Karpas-422 (cell line): ENCODE data around the gene GADL1. TPM values are rescaled to one million over a fixed set of nuclear protein-coding genes. Genes with fewer than 3 reads are reported as not detected.

Experiments used
- DNase-seq: peaks from one replicate; pipeline ENCODE4 v3.0.0-alpha.2; 2015
- H2AFZ ChIP-seq: fragments of 200-600 bp; sonication (generic); 2 replicates; pipeline ENCODE4 v1.6.1; 2014; ENCODE audit warnings: antibody characterized with exemption, low read length, mixed read lengths
- H3K27ac ChIP-seq: fragments of 200-600 bp; sonication (generic); 2 replicates; pipeline ENCODE4 v1.5.1; 2014; ENCODE audit warnings: mild to moderate bottlenecking, low read length, moderate library complexity
- H3K27me3 ChIP-seq: fragments of 200-600 bp; sonication (generic); 2 replicates; pipeline ENCODE4 v1.6.1; 2014; ENCODE audit warnings: low read length, mixed read lengths
- H3K36me3 ChIP-seq: fragments of 200-600 bp; sonication (generic); 2 replicates; pipeline ENCODE4 v1.6.1; 2014; ENCODE audit warnings: low read length, mixed read lengths; ENCODE audit not compliant: insufficient read depth
- H3K4me1 ChIP-seq: fragments of 200-600 bp; sonication (generic); 2 replicates; pipeline ENCODE4 v1.6.1; 2014; ENCODE audit warnings: mild to moderate bottlenecking, low read length, mixed read lengths
- H3K4me2 ChIP-seq: fragments of 200-600 bp; sonication (generic); 2 replicates; pipeline ENCODE4 v1.6.1; 2014; ENCODE audit warnings: low read length, low read depth, mild to moderate bottlenecking; ENCODE audit not compliant: poor library complexity, severe bottlenecking
- H3K4me3 ChIP-seq: fragments of 200-600 bp; sonication (generic); 2 replicates; pipeline ENCODE4 v1.5.1; 2014; ENCODE audit warnings: mild to moderate bottlenecking, antibody characterized with exemption, low read length, mixed read lengths
- H3K79me2 ChIP-seq: fragments of 200-600 bp; sonication (generic); 2 replicates; pipeline ENCODE4 v1.6.1; 2014; ENCODE audit warnings: mild to moderate bottlenecking, low read length, mixed read lengths
- H3K9ac ChIP-seq: fragments of 200-600 bp; sonication (generic); 2 replicates; pipeline ENCODE4 v1.6.0; 2014; ENCODE audit warnings: low read length
- H3K9me2 ChIP-seq: fragments of 200-600 bp; sonication (generic), shearing (Covaris generic); replicated peaks from 2 replicates; pipeline ENCODE4 v1.6.0; 2014; ENCODE audit warnings: mild to moderate bottlenecking, low read length, moderate library complexity; ENCODE audit not compliant: insufficient read depth
- H3K9me3 ChIP-seq: fragments of 300-700, 200-600 bp; sonication (generic); 2 replicates; pipeline ENCODE4 v1.6.1; 2014; ENCODE audit warnings: low read length, mixed read lengths
- H4K20me1 ChIP-seq: fragments of 200-600 bp; sonication (generic); 2 replicates; pipeline ENCODE4 v1.6.1; 2014; ENCODE audit warnings: mild to moderate bottlenecking, antibody characterized with exemption, low read length, low read depth; ENCODE audit not compliant: insufficient read depth
- total RNA-seq: library from RNA; depleted of rRNA; stranded (reverse); fragments of >200 nt; shearing (Covaris generic); gene quantifications from 2 replicates; pipeline ENCODE4 v1.2.3, GENCODE V29; 2014; ENCODE audit warnings: low replicate concordance

The GADL1 gene
- total RNA-seq, 1 experiment from 2014 or later = not detected

DNA sequence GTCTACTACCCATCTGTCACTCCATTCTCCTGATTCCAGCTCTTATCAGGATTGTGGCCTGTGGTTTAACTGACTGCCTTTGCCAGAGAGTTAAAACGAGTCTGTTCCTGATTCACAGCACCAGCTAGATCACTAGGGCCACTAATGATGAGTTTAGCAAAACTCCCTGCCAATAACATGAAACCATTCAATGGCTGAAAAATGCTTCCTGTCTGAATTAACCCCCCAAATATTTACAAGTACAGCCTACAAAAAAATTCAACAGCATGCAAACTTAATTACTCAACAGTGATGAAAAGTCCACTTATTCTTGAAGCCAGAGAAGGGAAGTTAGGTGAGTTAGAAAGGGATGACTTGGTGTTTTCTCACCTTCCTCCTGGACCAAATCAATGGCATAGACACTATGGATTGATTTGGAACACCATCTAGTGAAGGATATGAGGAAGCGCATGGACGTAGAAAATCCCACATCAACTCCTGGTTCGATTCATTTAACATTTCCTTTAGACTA is 146.6 kb downstream of the GADL1 start:
- Histone ChIP-seq H3K79me2 (no peaks in the 10 kb centered on the region), H3K4me2 (no peak overlapping the region), H2AFZ (no peak overlapping the region), H3K9me2 (no peaks in the 10 kb centered on the region), H3K4me3 (no peak overlapping the region), H3K9ac (no peak overlapping the region), H3K9me3 (no peaks in the 10 kb centered on the region), H3K36me3 (no peaks in the 10 kb centered on the region), H3K27ac (no peak overlapping the region), H4K20me1 (no peaks in the 10 kb centered on the region), H3K4me1 (no peaks in the 10 kb centered on the region), H3K27me3 (no peaks in the 10 kb centered on the region)
- no peak for DNase-seq

DNA sequence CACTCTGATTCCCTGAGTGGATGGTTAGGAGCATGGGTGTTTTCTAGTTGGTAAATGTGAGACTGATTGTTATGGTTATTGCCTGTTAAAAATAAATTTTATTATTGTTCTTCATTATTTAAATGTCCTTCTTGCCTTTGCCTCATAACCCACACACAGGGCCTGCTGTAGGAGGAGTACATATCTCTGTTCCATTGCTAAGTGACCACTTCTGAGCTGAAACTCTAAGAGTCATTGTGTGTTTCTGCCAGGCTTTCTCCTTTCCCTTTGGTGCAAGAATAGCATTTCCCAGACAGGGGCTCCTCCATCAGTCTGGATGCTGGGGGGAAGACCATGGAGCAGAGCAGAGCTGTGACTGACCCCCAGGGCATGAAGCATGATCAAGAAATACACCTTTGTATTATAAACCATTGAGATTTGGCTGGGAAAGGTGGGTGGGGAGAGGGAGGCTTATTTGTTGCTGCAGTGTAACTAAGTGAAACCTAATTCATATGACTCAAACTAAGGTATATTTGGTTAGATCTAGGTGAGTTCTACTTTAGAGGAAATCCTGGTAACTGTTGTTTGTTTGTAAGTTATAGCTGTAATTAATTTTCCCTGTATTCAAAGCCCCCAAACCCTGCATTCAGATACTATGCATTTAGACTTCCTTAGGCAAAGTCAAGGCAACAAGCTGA is 150.7 kb downstream of the GADL1 start:
- H3K4me2 ChIP-seq = no peak overlapping the region
- H3K4me3 ChIP-seq = no peak overlapping the region
- DNase-seq = no peak
- H4K20me1 ChIP-seq = no peaks in the 10 kb centered on the region
- H3K79me2 ChIP-seq = no peaks in the 10 kb centered on the region
- H3K9me3 ChIP-seq = no peaks in the 10 kb centered on the region
- H3K4me1 ChIP-seq = no peaks in the 10 kb centered on the region
- H3K27me3 ChIP-seq = no peaks in the 10 kb centered on the region
- no peak overlapping the region for H2AFZ ChIP-seq
- H3K27ac ChIP-seq = no peak overlapping the region
- H3K9ac ChIP-seq = no peak overlapping the region
- no peaks in the 10 kb centered on the region for H3K36me3 ChIP-seq
- no peaks in the 10 kb centered on the region for H3K9me2 ChIP-seq

DNA sequence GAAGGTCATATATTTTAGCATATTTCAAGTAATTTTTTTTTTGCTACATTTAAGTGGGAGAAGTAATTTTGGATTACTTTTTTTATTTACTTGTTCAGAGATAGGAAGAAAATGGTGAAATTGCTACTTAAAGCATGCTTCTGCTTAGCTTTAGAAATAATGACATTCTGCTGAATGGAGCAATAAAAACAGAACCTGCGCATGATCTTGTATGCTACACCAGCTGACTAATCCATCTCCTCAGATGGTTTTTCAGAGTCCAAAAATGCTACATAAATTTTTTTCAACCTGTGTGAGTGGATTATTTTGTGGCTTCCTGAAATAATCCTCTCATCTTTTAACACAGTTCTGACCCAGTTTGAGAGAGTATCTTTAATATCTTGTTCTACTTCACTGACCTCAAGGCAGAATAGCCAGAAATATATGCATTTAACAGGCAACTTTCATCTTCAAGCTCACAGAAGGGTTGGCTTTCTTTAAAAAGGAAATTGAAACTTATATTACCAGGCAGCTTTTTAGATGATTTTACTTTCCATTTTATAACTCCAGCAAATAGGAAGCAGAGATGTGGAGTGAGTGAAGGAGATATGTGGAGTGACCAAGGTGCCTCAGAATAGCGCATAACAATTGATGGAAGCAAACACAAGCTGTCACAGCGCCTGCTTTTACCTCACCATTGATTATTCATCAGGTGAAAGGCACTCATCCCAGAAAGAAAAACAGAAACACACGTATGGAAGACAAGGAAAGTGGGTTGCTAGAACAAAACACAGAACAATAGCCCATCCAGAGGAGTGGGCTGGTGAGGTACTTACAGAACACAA is 151.5 kb downstream of the GADL1 start:
- H2AFZ ChIP-seq = no peak overlapping the region
- H3K36me3 ChIP-seq = no peaks in the 10 kb centered on the region
- DNase-seq = no peak
- no peaks in the 10 kb centered on the region for H3K27me3 ChIP-seq
- H3K4me2 ChIP-seq = no peak overlapping the region
- H3K9me2 ChIP-seq = no peaks in the 10 kb centered on the region
- no peaks in the 10 kb centered on the region for H4K20me1 ChIP-seq
- no peak overlapping the region for H3K27ac ChIP-seq
- no peaks in the 10 kb centered on the region for H3K9me3 ChIP-seq
- no peak overlapping the region for H3K4me3 ChIP-seq
- no peaks in the 10 kb centered on the region for H3K4me1 ChIP-seq
- no peak overlapping the region for H3K9ac ChIP-seq
- H3K79me2 ChIP-seq = no peaks in the 10 kb centered on the region

DNA sequence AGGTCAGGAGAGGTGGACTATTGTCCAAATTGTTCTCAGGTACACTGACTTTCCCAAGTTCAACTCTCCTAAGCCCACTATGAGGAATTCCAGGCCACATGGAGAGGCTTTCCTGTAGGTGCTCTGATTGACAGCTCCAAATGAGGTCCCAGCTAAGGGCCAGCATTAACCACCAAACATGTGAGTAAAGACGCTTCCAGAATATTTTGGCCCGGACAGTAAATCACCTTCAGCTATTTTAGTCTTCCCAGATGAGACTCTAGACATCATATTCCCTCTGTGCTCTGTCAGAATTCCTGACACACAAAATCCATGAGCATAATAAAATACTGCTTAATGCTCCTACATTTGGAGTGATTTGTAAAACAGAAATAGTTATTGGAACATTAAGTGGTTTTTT is 152.6 kb downstream of the GADL1 start:
- Histone ChIP-seq H3K9ac (no peak overlapping the region), H3K79me2 (no peaks in the 10 kb centered on the region), H3K9me3 (no peaks in the 10 kb centered on the region), H2AFZ (no peak overlapping the region), H3K27ac (no peak overlapping the region), H3K9me2 (no peaks in the 10 kb centered on the region), H3K36me3 (no peaks in the 10 kb centered on the region), H3K4me2 (no peak overlapping the region), H3K4me3 (no peak overlapping the region), H3K4me1 (no peaks in the 10 kb centered on the region), H3K27me3 (no peaks in the 10 kb centered on the region), H4K20me1 (no peaks in the 10 kb centered on the region)
- no peak for DNase-seq

DNA sequence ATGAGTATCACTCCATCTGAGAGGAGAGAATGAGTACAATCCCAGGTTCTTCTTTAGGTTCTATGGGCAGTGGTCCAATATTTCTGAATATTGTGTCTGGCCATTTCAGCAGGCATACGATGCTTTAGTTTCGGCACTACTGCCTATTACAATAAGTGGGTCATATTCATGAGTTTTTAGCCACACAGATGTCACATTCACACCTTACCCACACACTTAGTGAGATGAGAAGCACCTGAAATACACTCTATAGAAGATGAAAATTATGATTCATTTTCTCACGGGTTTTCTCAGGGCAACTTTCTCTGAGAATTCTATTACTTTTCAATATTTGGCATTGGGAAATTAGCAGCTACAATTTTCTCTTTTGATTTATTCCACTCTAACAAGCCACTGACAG is 155.9 kb downstream of the GADL1 start:
- H3K9ac ChIP-seq = no peak overlapping the region
- H3K27me3 ChIP-seq = no peaks in the 10 kb centered on the region
- DNase-seq = no peak
- H3K9me2 ChIP-seq = no peaks in the 10 kb centered on the region
- no peaks in the 10 kb centered on the region for H3K4me1 ChIP-seq
- H3K79me2 ChIP-seq = no peaks in the 10 kb centered on the region
- no peak overlapping the region for H3K4me3 ChIP-seq
- no peaks in the 10 kb centered on the region for H3K9me3 ChIP-seq
- H3K27ac ChIP-seq = no peak overlapping the region
- H3K36me3 ChIP-seq = no peaks in the 10 kb centered on the region
- no peaks in the 10 kb centered on the region for H4K20me1 ChIP-seq
- no peak overlapping the region for H3K4me2 ChIP-seq
- H2AFZ ChIP-seq = no peak overlapping the region

DNA sequence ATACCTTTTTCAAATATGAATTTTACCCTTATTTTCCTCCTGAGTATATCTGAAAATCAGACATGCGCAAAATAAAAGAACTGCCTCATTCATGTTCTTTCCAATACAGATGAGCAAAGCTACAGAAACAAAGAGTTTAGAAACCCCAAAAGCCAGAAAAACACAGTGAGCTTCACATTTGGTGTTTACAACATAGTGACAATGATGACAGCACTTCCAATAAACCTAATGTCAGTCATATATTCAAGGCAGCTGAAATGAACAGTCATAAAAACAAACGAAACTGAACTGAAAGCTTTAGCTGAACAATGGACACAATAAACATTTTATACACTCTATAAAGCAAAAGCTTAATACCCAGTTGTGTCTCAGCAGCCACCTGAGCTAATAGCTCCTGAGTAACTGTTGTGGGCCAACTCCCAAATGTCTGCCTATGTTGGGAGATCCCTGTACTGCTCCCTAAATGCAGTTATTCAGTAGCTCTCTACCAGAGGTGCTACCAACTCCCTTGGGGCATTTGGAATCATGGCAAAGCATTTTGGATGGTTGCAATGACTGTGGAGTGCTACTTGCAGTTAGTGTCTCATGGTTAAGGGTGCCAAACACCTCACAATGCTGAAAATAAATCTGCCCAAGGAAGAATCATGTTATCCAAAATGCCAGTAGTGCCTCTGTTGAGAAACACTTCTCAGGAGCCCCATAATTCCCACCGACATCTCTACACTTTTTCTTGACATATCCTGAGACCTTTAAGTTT is 156.5 kb downstream of the GADL1 start:
- Histone ChIP-seq H3K4me1 (no peaks in the 10 kb centered on the region), H2AFZ (no peak overlapping the region), H4K20me1 (no peaks in the 10 kb centered on the region), H3K4me2 (no peak overlapping the region), H3K36me3 (no peaks in the 10 kb centered on the region), H3K4me3 (no peak overlapping the region), H3K9ac (no peak overlapping the region), H3K27me3 (no peaks in the 10 kb centered on the region), H3K27ac (no peak overlapping the region), H3K79me2 (no peaks in the 10 kb centered on the region), H3K9me3 (no peaks in the 10 kb centered on the region), H3K9me2 (no peaks in the 10 kb centered on the region)
- DNase-seq = no peak

DNA sequence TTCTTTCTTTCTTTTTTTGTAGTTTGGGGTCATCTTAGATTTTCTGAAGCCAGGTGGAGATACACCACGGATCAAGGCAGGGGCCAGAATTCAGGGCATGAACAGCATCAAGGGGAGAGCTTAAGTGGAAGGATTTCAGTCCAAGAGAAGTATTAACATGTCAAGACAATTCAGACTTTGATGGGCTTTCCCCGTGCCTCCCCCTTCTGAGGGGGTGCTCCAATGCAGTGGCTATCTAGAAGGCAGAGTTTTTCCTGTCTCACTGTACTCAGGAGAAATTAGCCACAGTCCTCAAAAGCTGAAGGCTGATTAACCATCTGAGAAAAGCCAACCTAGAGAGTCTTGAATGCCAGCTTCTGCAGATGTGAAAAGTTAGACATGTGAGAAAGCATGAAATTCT is 160.8 kb downstream of the GADL1 start:
- Histone ChIP-seq H3K79me2 (no peaks in the 10 kb centered on the region), H3K9ac (no peak overlapping the region), H3K9me2 (no peaks in the 10 kb centered on the region), H2AFZ (no peak overlapping the region), H3K27me3 (no peaks in the 10 kb centered on the region), H4K20me1 (no peaks in the 10 kb centered on the region), H3K4me1 (no peaks in the 10 kb centered on the region), H3K4me2 (no peak overlapping the region), H3K4me3 (no peak overlapping the region), H3K27ac (no peak overlapping the region), H3K9me3 (no peaks in the 10 kb centered on the region), H3K36me3 (no peaks in the 10 kb centered on the region)
- DNase-seq = no peak

DNA sequence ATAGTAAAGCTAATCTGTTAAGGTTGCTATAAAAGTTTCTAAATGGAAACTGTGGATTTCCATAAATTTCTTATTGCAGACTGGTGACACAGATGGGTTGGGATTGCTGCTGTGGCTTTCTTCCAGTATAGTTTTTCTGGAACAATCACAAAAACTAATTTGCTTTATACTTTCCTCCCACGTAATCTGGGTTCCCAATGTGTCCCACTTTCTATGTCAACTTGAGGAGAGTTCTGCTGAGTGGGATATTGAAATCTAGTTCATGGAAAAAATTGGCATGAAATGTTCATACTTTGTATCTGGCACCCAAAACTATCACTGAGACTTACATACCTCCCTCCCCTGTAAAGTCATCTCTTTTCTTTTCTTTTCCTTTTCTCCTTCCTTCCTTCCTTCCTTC is 161.3 kb downstream of the GADL1 start:
- no peaks in the 10 kb centered on the region for H4K20me1 ChIP-seq
- no peak overlapping the region for H3K4me3 ChIP-seq
- no peak for DNase-seq

More for the DNA sequence above, 161.3 kb downstream of the GADL1 start:
- Histone ChIP-seq H3K27ac (no peak overlapping the region), H3K36me3 (no peaks in the 10 kb centered on the region), H2AFZ (no peak overlapping the region), H3K9me2 (no peaks in the 10 kb centered on the region), H3K9me3 (no peaks in the 10 kb centered on the region), H3K4me1 (no peaks in the 10 kb centered on the region), H3K4me2 (no peak overlapping the region), H3K9ac (no peak overlapping the region), H3K27me3 (no peaks in the 10 kb centered on the region), H3K79me2 (no peaks in the 10 kb centered on the region)
